PC-9 (cell line): Measurements from ENCODE around the gene MYBPC2.

Experiments used
- EZH2 ChIP-seq: fragments of 200-600 bp; sonication (generic); IDR thresholded peaks from 2 replicates; pipeline ENCODE4 v1.8.0; 2017; ENCODE audit warnings: antibody characterized with exemption, low read depth
- TF ChIP-seq, protein P1 (sequence below): fragments of 200-600 bp; sonication (generic); conservative IDR thresholded peaks from 2 replicates; pipeline ENCODE4 v1.6.1; 2017; ENCODE audit warnings: mixed run types, antibody characterized with exemption, mild to moderate bottlenecking, moderate library complexity

DNA sequence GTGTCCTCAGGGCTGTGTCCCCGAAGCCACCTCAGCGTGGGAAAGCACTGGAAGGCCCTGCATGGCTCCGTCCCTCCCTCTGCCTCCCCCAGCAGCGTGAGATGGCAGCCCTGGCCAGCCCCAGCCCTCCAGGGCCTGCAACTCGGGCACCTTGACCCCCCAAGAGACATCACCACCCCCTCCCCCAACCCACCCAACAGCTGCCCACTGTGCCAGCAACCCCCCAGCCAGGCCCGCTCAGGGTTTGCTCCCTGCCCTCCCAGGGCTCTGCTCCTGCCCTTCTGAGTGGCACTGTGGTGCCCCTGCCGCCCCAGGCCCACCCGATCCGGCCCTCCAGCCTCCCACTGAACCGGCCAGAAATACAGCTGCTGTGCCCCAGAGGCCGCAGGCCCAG lies 82.5 kb downstream of the MYBPC2 start:
- TF ChIP-seq, protein P1, sequence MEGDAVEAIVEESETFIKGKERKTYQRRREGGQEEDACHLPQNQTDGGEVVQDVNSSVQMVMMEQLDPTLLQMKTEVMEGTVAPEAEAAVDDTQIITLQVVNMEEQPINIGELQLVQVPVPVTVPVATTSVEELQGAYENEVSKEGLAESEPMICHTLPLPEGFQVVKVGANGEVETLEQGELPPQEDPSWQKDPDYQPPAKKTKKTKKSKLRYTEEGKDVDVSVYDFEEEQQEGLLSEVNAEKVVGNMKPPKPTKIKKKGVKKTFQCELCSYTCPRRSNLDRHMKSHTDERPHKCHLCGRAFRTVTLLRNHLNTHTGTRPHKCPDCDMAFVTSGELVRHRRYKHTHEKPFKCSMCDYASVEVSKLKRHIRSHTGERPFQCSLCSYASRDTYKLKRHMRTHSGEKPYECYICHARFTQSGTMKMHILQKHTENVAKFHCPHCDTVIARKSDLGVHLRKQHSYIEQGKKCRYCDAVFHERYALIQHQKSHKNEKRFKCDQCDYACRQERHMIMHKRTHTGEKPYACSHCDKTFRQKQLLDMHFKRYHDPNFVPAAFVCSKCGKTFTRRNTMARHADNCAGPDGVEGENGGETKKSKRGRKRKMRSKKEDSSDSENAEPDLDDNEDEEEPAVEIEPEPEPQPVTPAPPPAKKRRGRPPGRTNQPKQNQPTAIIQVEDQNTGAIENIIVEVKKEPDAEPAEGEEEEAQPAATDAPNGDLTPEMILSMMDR = no peak
- TF ChIP-seq EZH2 = no peak
